HepG2 (cell line): ENCODE measurements around the gene CIBAR2. TPM values are rescaled to one million over a fixed set of nuclear protein-coding genes. Genes with fewer than 3 reads are reported as not detected.

Source experiments
- AHR ChIP-seq: IDR thresholded peaks from 2 replicates; pipeline ENCODE4 v1.6.1; 2018; ENCODE audit warnings: missing genetic modification reagents, missing compliant biosample characterization
- CEBPG ChIP-seq: IDR thresholded peaks from 2 replicates; pipeline ENCODE4 v1.6.1; 2016
- CSRNP2 ChIP-seq: sonication (generic); formaldehyde crosslinking; conservative IDR thresholded peaks from 2 replicates; pipeline ENCODE4 v1.8.0; 2022; ENCODE audit warnings: low read depth, missing genetic modification reagents
- ELK4 ChIP-seq: sonication (generic); formaldehyde crosslinking; IDR thresholded peaks from 2 replicates; pipeline ENCODE4 v1.9.0; 2021; ENCODE audit warnings: missing genetic modification reagents, borderline replicate concordance
- IRF9 ChIP-seq: sonication (generic); formaldehyde crosslinking; IDR thresholded peaks from 2 replicates; pipeline ENCODE4 v1.8.0; 2022; ENCODE audit warnings: missing genetic modification reagents, mild to moderate bottlenecking, borderline replicate concordance
- KDM5B ChIP-seq: sonication (generic); formaldehyde crosslinking; IDR thresholded peaks from 2 replicates; pipeline ENCODE4 v1.4.0; 2020; ENCODE audit warnings: missing genetic modification reagents, mild to moderate bottlenecking, borderline replicate concordance
- KLF15 ChIP-seq: sonication (generic); formaldehyde crosslinking; IDR thresholded peaks from 2 replicates; pipeline ENCODE4 v1.8.1; 2023; ENCODE audit warnings: borderline replicate concordance, mild to moderate bottlenecking, inconsistent platforms, missing genetic modification reagents, mixed read lengths
- MTF2 ChIP-seq: sonication (generic); formaldehyde crosslinking; IDR thresholded peaks from 2 replicates; pipeline ENCODE4 v1.5.0; 2020; ENCODE audit warnings: missing genetic modification reagents, borderline replicate concordance
- SMYD3 ChIP-seq: sonication (generic); formaldehyde crosslinking; IDR thresholded peaks from 2 replicates; pipeline ENCODE4 v1.8.1; 2023; ENCODE audit warnings: mild to moderate bottlenecking, missing genetic modification reagents
- SNAI1 ChIP-seq: sonication (generic); formaldehyde crosslinking; IDR thresholded peaks from 2 replicates; pipeline ENCODE4 v1.5.0; 2020; ENCODE audit warnings: mild to moderate bottlenecking, missing genetic modification reagents, borderline replicate concordance
- ZBTB39 ChIP-seq: sonication (generic); formaldehyde crosslinking; IDR thresholded peaks from 2 replicates; pipeline ENCODE4 v1.5.0; 2020; ENCODE audit warnings: missing genetic modification reagents
- ZNF615 ChIP-seq: sonication (generic); formaldehyde crosslinking; IDR thresholded peaks from 2 replicates; pipeline ENCODE4 v1.5.0; 2020; ENCODE audit warnings: mild to moderate bottlenecking, missing genetic modification reagents, borderline replicate concordance
- polyA plus RNA-seq, 8 experiments: library from polyadenylated mRNA; depleted of rRNA in 3 of 8; stranded (reverse) in 7 of 8; unstranded in 1 of 8; fragments of >200 nt; fragmentation: Illumina TruSeq in 4 of 8; extraction: Trizol in 4 of 8; gene quantifications; 2 replicates each; pipeline versions ENCODE4 v1.2.1 to v1.2.3, GENCODE V29; 2011 to 2016; ENCODE audit warnings: low read depth in 4 of 8, missing spikeins in 1 of 8, mixed read lengths in 1 of 8; ENCODE audit not compliant: insufficient read depth in 1 of 8
- total RNA-seq, 5 experiments: library from RNA; depleted of rRNA; stranded (reverse); fragments of >200 nt; fragmentation: Illumina TruSeq; extraction: Trizol; gene quantifications; 2 replicates each; pipeline ENCODE4 v1.2.3, GENCODE V29; 2016; ENCODE audit warnings: low read depth in 1 of 5
- TF ChIP-seq, protein P1 (sequence below): sonication (generic); formaldehyde crosslinking; IDR thresholded peaks from 2 replicates; pipeline ENCODE4 v1.4.0; 2020; ENCODE audit warnings: low read depth, missing genetic modification reagents
- TF ChIP-seq, protein P2 (sequence below): sonication (generic); formaldehyde crosslinking; IDR thresholded peaks from 2 replicates; pipeline ENCODE4 v1.4.0; 2020; ENCODE audit warnings: mild to moderate bottlenecking, missing genetic modification reagents

Gene CIBAR2
- total and polyA plus RNA-seq, 2 of the 13 experiments (the other 11 are each of a cell fraction or from before 2014, with no cell fraction given), result not detected

DNA sequence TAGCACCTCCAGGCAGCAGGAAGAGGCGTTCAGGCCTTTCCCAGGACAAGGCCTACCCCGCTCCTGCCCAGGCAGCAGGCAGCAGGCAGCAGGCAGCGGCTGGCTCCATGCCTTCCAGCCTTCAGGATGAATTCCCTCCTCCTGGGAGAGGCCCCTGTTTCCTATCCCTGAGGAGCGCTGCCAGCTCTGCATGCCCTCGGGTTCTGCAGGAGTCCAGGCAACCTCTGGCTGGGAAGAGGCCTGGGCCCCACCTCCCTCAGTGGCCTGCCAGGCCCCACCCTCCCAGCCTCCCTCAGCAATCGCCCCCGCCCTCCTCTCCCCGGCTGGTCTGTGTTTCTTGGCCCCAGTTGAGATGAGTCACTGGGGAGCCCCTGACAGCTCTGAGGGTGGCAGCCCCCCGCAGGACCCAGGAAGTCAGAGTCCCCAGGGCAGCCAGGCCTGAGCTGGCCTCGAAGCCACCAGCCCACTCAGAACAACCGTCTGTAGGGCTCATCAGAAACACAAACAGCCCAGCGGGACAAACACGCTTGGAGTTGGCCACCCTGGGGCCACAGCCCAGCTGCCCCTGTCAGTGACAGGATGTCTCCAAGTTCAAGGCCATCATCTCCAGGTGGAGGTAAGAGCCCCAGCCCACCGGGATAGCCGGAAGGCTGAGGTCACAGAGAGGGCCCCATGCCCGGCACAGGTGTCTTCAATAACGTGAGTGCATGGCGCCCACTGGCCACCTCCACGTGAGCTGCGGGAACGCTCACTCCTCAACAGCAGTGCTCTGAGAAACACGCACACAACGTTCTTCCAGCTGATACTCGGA, 39.5 kb upstream of the CIBAR2 start (continued):
- no peak for TF ChIP-seq ELK4 (CRISPR knock-in tag)
- TF ChIP-seq, protein P1, sequence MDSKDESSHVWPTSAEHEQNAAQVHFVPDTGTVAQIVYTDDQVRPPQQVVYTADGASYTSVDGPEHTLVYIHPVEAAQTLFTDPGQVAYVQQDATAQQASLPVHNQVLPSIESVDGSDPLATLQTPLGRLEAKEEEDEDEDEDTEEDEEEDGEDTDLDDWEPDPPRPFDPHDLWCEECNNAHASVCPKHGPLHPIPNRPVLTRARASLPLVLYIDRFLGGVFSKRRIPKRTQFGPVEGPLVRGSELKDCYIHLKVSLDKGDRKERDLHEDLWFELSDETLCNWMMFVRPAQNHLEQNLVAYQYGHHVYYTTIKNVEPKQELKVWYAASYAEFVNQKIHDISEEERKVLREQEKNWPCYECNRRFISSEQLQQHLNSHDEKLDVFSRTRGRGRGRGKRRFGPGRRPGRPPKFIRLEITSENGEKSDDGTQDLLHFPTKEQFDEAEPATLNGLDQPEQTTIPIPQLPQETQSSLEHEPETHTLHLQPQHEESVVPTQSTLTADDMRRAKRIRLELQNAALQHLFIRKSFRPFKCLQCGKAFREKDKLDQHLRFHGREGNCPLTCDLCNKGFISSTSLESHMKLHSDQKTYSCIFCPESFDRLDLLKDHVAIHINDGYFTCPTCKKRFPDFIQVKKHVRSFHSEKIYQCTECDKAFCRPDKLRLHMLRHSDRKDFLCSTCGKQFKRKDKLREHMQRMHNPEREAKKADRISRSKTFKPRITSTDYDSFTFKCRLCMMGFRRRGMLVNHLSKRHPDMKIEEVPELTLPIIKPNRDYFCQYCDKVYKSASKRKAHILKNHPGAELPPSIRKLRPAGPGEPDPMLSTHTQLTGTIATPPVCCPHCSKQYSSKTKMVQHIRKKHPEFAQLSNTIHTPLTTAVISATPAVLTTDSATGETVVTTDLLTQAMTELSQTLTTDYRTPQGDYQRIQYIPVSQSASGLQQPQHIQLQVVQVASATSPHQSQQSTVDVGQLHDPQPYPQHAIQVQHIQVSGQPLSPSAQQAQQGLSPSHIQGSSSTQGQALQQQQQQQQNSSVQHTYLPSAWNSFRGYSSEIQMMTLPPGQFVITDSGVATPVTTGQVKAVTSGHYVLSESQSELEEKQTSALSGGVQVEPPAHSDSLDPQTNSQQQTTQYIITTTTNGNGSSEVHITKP, result no peak
- no peak for TF ChIP-seq ZNF615 (CRISPR knock-in tag)
- TF ChIP-seq CSRNP2, result no peak
- TF ChIP-seq ZBTB39, result no peak
- TF ChIP-seq, protein P2, sequence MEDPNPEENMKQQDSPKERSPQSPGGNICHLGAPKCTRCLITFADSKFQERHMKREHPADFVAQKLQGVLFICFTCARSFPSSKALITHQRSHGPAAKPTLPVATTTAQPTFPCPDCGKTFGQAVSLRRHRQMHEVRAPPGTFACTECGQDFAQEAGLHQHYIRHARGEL (CRISPR knock-in tag), result no peak
- TF ChIP-seq KDM5B (CRISPR knock-in tag), result peak; percentile 37; the same call in 1 of the 2 replicates
- TF ChIP-seq SMYD3 (CRISPR knock-in tag), result no peak
- no peak for TF ChIP-seq AHR (CRISPR knock-in tag)
- TF ChIP-seq CEBPG (CRISPR knock-in tag), result no peak
- TF ChIP-seq KLF15, result no peak
- no peak for TF ChIP-seq MTF2 (CRISPR knock-in tag)
- TF ChIP-seq IRF9 (CRISPR knock-in tag), result no peak
- TF ChIP-seq SNAI1, result no peak
